ENCODE measurements around the gene B4GALT2.

B4GALT2 gene

GRCh38 chr1:43957407-43958040, 21.5 kb upstream of the B4GALT2 start:
- TF ChIP-seq CTCF (IDR thresholded peaks at IDR 0.05; ENCODE audit: unreplicated experiment in 3 of 3): no peak
- H3K36me3 Mint-ChIP-seq (ENCODE audit: low read depth): peaks cover 27% of the 10 kb centered on the region

GRCh38 chr1:43958351-43959255, 20.4 kb upstream of the B4GALT2 start:
- Mint-ChIP-seq H3K4me3 (no peak overlapping the region), H3K36me3 (ENCODE audit: low read depth) (peaks cover 29% of the 10 kb centered on the region), H3K27me3 (ENCODE audit: low read depth) (no peaks in the 10 kb centered on the region), H3K4me1 (peaks cover 9% of the 10 kb centered on the region), H3K9me3 (no peaks in the 10 kb centered on the region), H3K27ac (no peak overlapping the region)
- TF ChIP-seq CTCF (IDR thresholded peaks at IDR 0.05; ENCODE audit: unreplicated experiment in 3 of 3): no peak

More at GRCh38 chr1:43957407-43958040, 21.5 kb upstream of the B4GALT2 start:
- H3K4me1 Mint-ChIP-seq: peaks cover 20% of the 10 kb centered on the region
- no peak overlapping the region for H3K4me3 Mint-ChIP-seq
- H3K27me3 Mint-ChIP-seq (ENCODE audit: low read depth): no peaks in the 10 kb centered on the region
- no peak overlapping the region for H3K27ac Mint-ChIP-seq
- H3K9me3 Mint-ChIP-seq: no peaks in the 10 kb centered on the region

DNA sequence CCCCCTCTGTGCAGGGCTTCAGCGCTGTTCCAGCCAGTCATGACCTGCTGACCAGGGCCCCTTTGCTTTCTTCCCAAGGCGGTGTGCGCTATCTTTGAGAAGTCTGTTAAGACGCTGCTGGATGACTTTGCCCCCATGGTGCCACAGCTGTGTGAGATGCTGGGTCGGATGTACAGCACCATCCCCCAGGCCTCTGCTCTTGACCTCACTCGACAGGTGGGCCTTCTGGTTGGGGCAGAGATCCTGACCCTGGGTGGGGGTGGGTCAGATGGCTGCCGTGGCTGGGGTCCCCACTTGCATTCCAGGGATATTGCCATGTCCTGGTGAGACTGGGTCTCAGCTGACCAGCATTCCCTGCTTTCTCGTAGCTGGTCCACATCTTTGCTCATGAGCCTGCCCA, 18.2 kb upstream of the B4GALT2 start:
- Mint-ChIP-seq H3K27me3 (ENCODE audit: low read depth) (no peaks in the 10 kb centered on the region), H3K36me3 (ENCODE audit: low read depth) (peaks cover 29% of the 10 kb centered on the region), H3K9me3 (no peaks in the 10 kb centered on the region), H3K4me1 (no peaks in the 10 kb centered on the region), H3K27ac (no peak overlapping the region), H3K4me3 (no peak overlapping the region)
- TF ChIP-seq CTCF (IDR thresholded peaks at IDR 0.05; ENCODE audit: unreplicated experiment in 3 of 3): no peak

GRCh38 chr1:43961692-43962091, 17.3 kb upstream of the B4GALT2 start:
- H3K27ac Mint-ChIP-seq: no peak overlapping the region
- no peak overlapping the region for H3K4me3 Mint-ChIP-seq
- TF ChIP-seq CTCF (IDR thresholded peaks at IDR 0.05; ENCODE audit: unreplicated experiment in 3 of 3): no peak
- H3K9me3 Mint-ChIP-seq: no peaks in the 10 kb centered on the region
- peaks cover 29% of the 10 kb centered on the region for H3K36me3 Mint-ChIP-seq (ENCODE audit: low read depth)
- H3K27me3 Mint-ChIP-seq (ENCODE audit: low read depth): no peaks in the 10 kb centered on the region
- H3K4me1 Mint-ChIP-seq: no peaks in the 10 kb centered on the region

DNA sequence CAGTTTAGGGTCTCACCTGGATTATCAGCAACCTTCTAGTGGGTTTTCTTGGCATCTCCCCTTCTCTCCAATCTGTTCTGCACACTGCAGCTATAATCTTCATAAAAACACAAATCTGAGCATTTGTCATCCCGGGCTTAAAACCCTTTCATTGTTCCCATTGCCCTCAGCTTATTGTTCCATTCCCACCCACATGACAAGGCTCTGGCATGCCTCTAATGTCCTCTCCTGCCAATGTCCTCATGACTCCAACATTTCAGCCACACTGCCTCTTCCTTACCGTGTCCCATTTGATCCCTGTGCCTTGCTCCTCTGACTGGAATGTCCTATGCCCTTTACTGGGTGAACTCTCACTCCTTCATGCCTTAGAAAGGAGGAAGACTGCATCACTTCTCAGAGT, 16.7 kb upstream of the B4GALT2 start:
- Mint-ChIP-seq H3K4me1 (no peaks in the 10 kb centered on the region), H3K27me3 (ENCODE audit: low read depth) (no peaks in the 10 kb centered on the region), H3K36me3 (ENCODE audit: low read depth) (peaks cover 25% of the 10 kb centered on the region), H3K9me3 (no peaks in the 10 kb centered on the region), H3K4me3 (no peak overlapping the region), H3K27ac (no peak overlapping the region)
- TF ChIP-seq CTCF (IDR thresholded peaks at IDR 0.05; ENCODE audit: unreplicated experiment in 3 of 3): no peak
